Measurements from ENCODE around the gene NDRG3. TPM values are rescaled to one million over a fixed set of nuclear protein-coding genes. Genes with fewer than 3 reads are reported as not detected.
"Not testable (repeated sequence)": the region's sequence is repeated elsewhere in the genome, so short reads cannot be mapped to it uniquely, and the experiment has no call there.

Gene NDRG3
- total and polyA plus RNA-seq, 4 donors = 46.3 to 96.2 (median 85.0) TPM

DNA sequence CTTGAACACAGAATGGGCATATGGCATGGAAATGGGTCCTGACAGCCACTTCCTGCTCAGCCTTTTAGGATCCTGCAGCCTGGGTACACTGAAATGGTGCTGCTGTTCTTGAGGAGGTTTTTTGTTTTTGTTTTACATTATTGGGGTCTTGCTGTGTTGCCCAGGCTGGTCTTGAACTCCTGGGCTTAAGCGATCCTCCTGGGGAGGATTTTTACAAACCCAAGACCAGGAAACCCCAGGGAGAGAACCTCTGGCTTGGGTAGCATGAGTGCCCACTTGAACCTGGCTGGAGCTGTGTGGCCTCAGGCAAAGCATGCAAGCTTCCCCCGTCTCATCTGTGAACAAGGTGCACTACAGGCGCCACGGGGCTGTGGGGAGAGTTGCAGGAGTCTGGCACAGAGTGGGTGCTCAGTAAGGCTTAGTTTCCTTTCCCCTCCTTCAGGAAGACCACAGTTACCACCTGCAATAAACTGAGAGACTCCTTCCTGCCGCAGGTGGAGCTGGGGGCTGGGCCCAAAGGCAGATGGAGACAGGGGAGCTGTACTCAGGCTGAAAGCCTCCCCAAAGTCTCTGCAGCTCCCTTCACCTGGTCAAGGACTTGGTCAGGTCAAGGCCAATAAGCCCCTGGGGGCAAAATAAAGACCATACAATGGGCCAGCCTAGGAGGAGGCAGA, 101.7 kb downstream of the NDRG3 start:
- 100% methylated on average over 1 of the region's 5 CpGs for WGBS (ENCODE audit: insufficient coverage)
- no peak for DNase-seq (ENCODE audit: low read depth in 4 of 6, low spot score in 6 of 6)
- H3K27ac ChIP-seq (ENCODE audit: low read depth, low read length) = no peak overlapping the region
- no peaks in the 10 kb centered on the region for H3K9me3 ChIP-seq (ENCODE audit: control insufficient read depth, insufficient read depth, low read length)
- no peak overlapping the region for H3K4me3 ChIP-seq (ENCODE audit: low read depth, low read length)
- no peaks in the 10 kb centered on the region for H3K4me1 ChIP-seq (ENCODE audit: control insufficient read depth, insufficient read depth, low read length)
- H3K36me3 ChIP-seq (ENCODE audit: control insufficient read depth, insufficient read depth, low read length) = peaks cover 2% of the 10 kb centered on the region
- H3K27me3 ChIP-seq (ENCODE audit: control insufficient read depth, insufficient read depth, low read length) = no peaks in the 10 kb centered on the region

DNA sequence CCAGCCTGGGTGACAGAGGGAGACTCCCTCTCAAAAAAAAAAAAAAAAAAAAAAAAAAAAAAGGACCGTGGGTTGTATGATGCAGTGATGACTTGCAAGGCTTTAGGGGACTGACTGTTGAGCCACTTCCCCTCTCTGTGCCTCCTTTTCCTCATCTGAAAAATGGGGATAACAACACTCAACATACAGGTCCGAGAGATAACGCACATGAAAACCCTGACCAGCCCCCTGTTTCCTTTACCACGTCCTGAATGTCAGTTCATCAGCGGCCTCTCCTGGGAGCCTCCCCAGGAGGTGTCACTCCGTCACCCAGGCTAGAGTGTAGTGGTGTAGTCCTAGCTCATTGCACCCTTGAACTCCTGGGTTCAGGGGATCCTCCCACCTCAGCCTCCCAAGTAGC, 103.8 kb downstream of the NDRG3 start:
- H3K27me3 ChIP-seq (ENCODE audit: control insufficient read depth, insufficient read depth, low read length) = no peaks in the 10 kb centered on the region
- no peak overlapping the region for H3K27ac ChIP-seq (ENCODE audit: low read depth, low read length)
- WGBS (ENCODE audit: insufficient coverage) = no CpG with 5 or more reads among the region's 6 CpGs

DNA sequence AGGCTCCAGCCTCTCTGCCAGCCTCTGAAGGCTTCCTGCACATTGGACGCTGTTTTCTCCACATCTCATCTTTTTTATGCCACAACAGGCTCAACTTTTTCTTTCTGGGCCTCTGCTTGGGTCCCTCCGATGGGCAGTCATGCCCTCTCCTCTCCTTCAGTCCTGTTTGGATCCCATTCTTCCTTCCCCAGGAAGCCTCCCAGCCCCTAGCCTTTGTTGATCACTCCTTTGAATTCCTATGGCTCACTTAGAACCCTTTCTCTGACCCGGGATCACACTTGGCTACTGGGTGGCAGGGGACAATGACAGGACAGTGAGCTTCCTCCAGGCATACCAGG, 104.4 kb downstream of the NDRG3 start:
- Histone ChIP-seq H3K4me3 (ENCODE audit: low read depth, low read length) (no peak overlapping the region), H3K36me3 (ENCODE audit: control insufficient read depth, insufficient read depth, low read length) (peaks cover 2% of the 10 kb centered on the region), H3K9me3 (ENCODE audit: control insufficient read depth, insufficient read depth, low read length) (no peaks in the 10 kb centered on the region), H3K4me1 (ENCODE audit: control insufficient read depth, insufficient read depth, low read length) (no peaks in the 10 kb centered on the region), H3K27me3 (ENCODE audit: control insufficient read depth, insufficient read depth, low read length) (no peaks in the 10 kb centered on the region), H3K27ac (ENCODE audit: low read depth, low read length) (no peak overlapping the region)
- 98% methylated on average over 3 of the region's 3 CpGs for WGBS (ENCODE audit: insufficient coverage)
- no peak for DNase-seq (ENCODE audit: low read depth in 4 of 6, low spot score in 6 of 6)

More for the DNA sequence above, 103.8 kb downstream of the NDRG3 start:
- Histone ChIP-seq H3K36me3 (ENCODE audit: control insufficient read depth, insufficient read depth, low read length) (peaks cover 2% of the 10 kb centered on the region), H3K4me1 (ENCODE audit: control insufficient read depth, insufficient read depth, low read length) (no peaks in the 10 kb centered on the region), H3K4me3 (ENCODE audit: low read depth, low read length) (no peak overlapping the region), H3K9me3 (ENCODE audit: control insufficient read depth, insufficient read depth, low read length) (no peaks in the 10 kb centered on the region)
- no peak for DNase-seq (ENCODE audit: low read depth in 4 of 6, low spot score in 6 of 6)

DNA sequence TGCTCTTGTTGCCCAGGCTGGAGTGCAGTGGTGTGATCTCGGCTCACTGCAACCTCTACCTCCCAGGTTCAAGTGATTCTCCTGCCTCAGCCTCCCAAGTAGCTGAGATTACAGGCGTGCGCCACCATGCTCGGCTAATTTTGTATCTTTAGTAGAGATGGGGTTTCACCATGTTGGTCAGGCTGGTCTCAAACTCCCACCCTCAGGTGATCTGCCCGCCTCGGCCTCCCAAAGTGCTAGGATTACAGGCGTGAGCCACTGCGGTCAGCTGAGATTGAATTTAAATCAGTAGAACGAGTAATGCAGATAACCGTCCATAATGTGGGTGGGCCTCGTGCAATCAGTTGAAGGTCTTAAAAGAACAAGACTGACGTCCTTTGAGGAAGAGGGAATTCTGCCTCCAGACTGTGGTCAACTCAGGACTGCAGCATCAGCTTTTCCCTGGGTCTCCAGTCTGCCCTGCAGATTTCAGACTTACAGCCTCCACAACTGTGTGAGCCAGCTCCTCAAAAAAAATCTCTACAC, 107.0 kb downstream of the NDRG3 start:
- not testable (repeated sequence) for H3K9me3 ChIP-seq (ENCODE audit: control insufficient read depth, insufficient read depth, low read length); H3K4me3 ChIP-seq (ENCODE audit: low read depth, low read length); H3K27me3 ChIP-seq (ENCODE audit: control insufficient read depth, insufficient read depth, low read length); H3K27ac ChIP-seq (ENCODE audit: low read depth, low read length); H3K36me3 ChIP-seq (ENCODE audit: control insufficient read depth, insufficient read depth, low read length); DNase-seq (ENCODE audit: low read depth in 4 of 6, low spot score in 6 of 6); H3K4me1 ChIP-seq (ENCODE audit: control insufficient read depth, insufficient read depth, low read length)
- WGBS (ENCODE audit: insufficient coverage) = 92% methylated on average over 9 of the region's 12 CpGs

DNA sequence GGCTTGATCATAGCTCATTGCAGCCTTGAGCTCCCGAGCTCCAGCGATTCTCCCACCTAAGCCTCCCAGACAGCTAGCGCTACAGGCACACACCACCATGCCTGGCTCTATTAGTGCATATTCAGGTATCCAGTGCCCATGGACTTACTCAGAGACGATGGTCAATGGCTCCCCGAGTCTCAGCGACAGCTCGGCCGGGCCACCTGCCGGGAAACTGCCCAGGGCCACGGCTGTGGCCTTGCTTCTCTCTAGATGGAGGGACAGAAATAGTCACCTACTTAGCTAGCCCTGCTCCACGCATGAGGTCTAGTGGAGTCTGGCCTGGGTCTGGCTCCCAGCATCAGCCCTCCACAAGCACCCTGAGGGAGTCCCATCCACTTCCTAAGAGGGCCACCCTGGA, 111.5 kb downstream of the NDRG3 start:
- no peak overlapping the region for H3K27ac ChIP-seq (ENCODE audit: low read depth, low read length)

DNA sequence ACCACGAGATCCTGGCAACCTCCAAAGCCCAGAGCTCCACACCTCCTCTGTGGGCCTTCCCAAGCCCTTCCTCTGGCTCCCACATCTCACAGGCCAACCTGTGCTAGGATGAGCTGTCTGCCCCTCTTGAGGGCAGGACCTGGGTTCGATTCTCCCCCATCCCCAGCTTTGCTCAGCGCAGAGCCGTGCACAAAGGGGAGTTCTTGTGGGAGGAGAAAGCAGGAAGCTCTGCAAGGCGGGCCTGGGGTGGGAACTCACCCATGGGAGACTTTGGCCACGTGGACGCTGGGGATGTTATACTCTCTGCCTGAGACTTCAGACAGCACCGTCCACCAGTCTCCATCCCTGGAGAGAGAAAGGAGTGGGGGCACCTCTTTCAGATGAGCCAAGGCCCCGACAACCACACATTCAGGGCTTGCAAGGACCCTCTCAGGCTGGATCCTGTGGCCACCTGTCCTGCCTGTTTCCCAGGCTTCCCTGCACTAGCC, 112.6 kb downstream of the NDRG3 start:
- DNase-seq (ENCODE audit: low read depth in 4 of 6, low spot score in 6 of 6) = no peak
- WGBS (ENCODE audit: insufficient coverage) = 90% methylated on average over 6 of the region's 9 CpGs
- Histone ChIP-seq H3K4me1 (ENCODE audit: control insufficient read depth, insufficient read depth, low read length) (no peaks in the 10 kb centered on the region), H3K27me3 (ENCODE audit: control insufficient read depth, insufficient read depth, low read length) (no peaks in the 10 kb centered on the region), H3K27ac (ENCODE audit: low read depth, low read length) (no peak overlapping the region), H3K36me3 (ENCODE audit: control insufficient read depth, insufficient read depth, low read length) (peaks cover 5% of the 10 kb centered on the region), H3K9me3 (ENCODE audit: control insufficient read depth, insufficient read depth, low read length) (no peaks in the 10 kb centered on the region), H3K4me3 (ENCODE audit: low read depth, low read length) (no peak overlapping the region)

More for the DNA sequence above, 111.5 kb downstream of the NDRG3 start:
- 95% methylated on average over 10 of the region's 11 CpGs for WGBS (ENCODE audit: insufficient coverage)
- no peak for DNase-seq (ENCODE audit: low read depth in 4 of 6, low spot score in 6 of 6)
- Histone ChIP-seq H3K4me1 (ENCODE audit: control insufficient read depth, insufficient read depth, low read length) (no peaks in the 10 kb centered on the region), H3K27me3 (ENCODE audit: control insufficient read depth, insufficient read depth, low read length) (no peaks in the 10 kb centered on the region), H3K9me3 (ENCODE audit: control insufficient read depth, insufficient read depth, low read length) (no peaks in the 10 kb centered on the region), H3K36me3 (ENCODE audit: control insufficient read depth, insufficient read depth, low read length) (peaks cover 5% of the 10 kb centered on the region), H3K4me3 (ENCODE audit: low read depth, low read length) (no peak overlapping the region)

DNA sequence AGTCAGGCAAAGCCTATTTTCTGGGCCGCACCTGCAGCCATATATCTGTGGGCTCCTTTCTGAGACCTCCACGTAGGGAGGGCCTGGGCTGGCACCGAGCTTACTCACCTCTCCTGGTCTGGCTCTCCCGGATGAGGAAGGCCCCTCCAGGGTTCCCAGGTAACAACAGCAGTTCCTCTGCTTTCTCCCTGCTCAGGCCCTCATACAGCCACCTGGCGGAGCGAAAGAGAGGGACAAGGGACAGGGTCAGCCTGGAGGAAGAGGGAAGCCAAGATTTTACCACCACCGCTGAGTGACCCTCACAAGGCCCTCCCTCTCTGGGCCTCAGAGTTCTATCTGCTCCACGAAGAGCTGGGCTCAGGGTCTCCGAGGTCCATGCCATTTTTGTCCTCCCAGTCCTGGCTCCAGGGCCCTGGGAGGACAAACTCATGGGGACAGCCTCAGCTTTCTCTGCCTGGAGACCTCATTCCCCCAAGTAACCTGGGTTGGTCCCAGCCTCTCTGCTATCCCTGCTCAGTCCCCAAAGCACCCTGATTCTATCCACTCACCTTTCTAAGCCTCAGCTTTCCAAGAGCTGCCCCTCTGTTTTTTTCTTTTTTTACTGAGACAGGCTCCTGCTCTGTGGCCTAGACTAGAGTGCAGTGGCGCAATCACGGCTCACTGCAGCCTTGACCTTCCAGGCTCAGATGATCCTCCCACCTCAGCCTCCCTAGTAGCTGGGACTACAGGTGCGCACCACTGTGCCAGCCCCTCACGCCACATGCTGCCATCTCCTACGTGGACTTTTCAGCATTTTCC, 113.2 kb downstream of the NDRG3 start:
- Histone ChIP-seq H3K4me1 (ENCODE audit: control insufficient read depth, insufficient read depth, low read length) (no peaks in the 10 kb centered on the region), H3K27ac (ENCODE audit: low read depth, low read length) (no peak overlapping the region), H3K9me3 (ENCODE audit: control insufficient read depth, insufficient read depth, low read length) (no peaks in the 10 kb centered on the region), H3K27me3 (ENCODE audit: control insufficient read depth, insufficient read depth, low read length) (no peaks in the 10 kb centered on the region), H3K4me3 (ENCODE audit: low read depth, low read length) (no peak overlapping the region), H3K36me3 (ENCODE audit: control insufficient read depth, insufficient read depth, low read length) (peaks cover 5% of the 10 kb centered on the region)
- no peak for DNase-seq (ENCODE audit: low read depth in 4 of 6, low spot score in 6 of 6)
- WGBS (ENCODE audit: insufficient coverage) = 72% methylated on average over 11 of the region's 14 CpGs

DNA sequence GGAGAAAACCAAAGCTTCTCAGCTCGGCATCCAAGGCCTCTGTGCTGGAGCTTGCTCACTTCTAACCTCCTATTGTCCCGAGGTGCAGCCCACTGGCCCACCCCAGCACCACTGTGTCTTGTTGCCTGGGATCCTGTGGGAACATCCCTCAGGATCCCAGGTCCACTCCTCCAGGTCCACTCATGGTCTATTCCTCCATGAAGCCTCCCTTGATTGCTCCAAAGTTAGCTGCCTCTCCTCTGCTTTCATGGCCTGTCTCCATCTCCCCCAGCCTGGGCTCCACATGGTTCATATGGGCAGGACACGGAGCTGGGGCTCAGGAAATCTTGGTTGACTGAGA, 113.8 kb downstream of the NDRG3 start:
- no peak overlapping the region for H3K27ac ChIP-seq (ENCODE audit: low read depth, low read length)
- peaks cover 5% of the 10 kb centered on the region for H3K36me3 ChIP-seq (ENCODE audit: control insufficient read depth, insufficient read depth, low read length)
- H3K27me3 ChIP-seq (ENCODE audit: control insufficient read depth, insufficient read depth, low read length) = no peaks in the 10 kb centered on the region
- 77% methylated on average over 3 of the region's 3 CpGs for WGBS (ENCODE audit: insufficient coverage)
- H3K4me1 ChIP-seq (ENCODE audit: control insufficient read depth, insufficient read depth, low read length) = no peaks in the 10 kb centered on the region
- no peaks in the 10 kb centered on the region for H3K9me3 ChIP-seq (ENCODE audit: control insufficient read depth, insufficient read depth, low read length)
- H3K4me3 ChIP-seq (ENCODE audit: low read depth, low read length) = no peak overlapping the region
- no peak for DNase-seq (ENCODE audit: low read depth in 4 of 6, low spot score in 6 of 6)

DNA sequence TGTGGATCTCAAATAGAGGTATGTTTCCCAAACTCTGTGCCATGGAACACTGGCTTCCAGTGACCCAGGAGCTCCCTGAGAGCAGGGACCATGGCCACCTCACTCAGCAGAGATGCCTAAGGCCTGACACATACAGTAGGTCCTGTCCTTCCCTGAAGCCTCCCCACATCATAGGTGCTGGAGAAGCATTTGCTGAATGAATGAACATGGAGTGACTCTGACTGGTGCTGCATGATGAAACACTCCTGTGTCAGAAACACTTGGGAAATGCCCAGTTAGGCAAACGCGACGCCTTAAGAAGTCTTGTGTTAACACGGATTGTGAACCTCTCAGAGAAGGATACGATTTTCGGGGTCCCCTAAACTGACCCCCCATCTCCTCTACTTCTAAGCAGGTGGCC, 114.2 kb downstream of the NDRG3 start:
- H3K27ac ChIP-seq (ENCODE audit: low read depth, low read length) = no peak overlapping the region
- no peaks in the 10 kb centered on the region for H3K9me3 ChIP-seq (ENCODE audit: control insufficient read depth, insufficient read depth, low read length)
- DNase-seq (ENCODE audit: low read depth in 4 of 6, low spot score in 6 of 6) = no peak
- H3K4me3 ChIP-seq (ENCODE audit: low read depth, low read length) = no peak overlapping the region
- WGBS (ENCODE audit: insufficient coverage) = 94% methylated on average over 6 of the region's 6 CpGs
- peaks cover 5% of the 10 kb centered on the region for H3K36me3 ChIP-seq (ENCODE audit: control insufficient read depth, insufficient read depth, low read length)
- H3K27me3 ChIP-seq (ENCODE audit: control insufficient read depth, insufficient read depth, low read length) = no peaks in the 10 kb centered on the region
- no peaks in the 10 kb centered on the region for H3K4me1 ChIP-seq (ENCODE audit: control insufficient read depth, insufficient read depth, low read length)

All from spinal cord (tissue), 10 donors.